Omental fat pad (tissue), 4 donors: Measurements from ENCODE around the gene DOC2A. TPM values are rescaled to one million over a fixed set of nuclear protein-coding genes. Genes with fewer than 3 reads are reported as not detected.

Experiments
- ATAC-seq: fragments of 150-250 bp; one replicate; pipeline ENCODE4 v1.9.1; 2016; ENCODE audit warnings: mild to moderate bottlenecking, moderate library complexity; ENCODE audit not compliant: low FRiP score
- DNase-seq: peaks from one replicate; pipeline ENCODE4 v3.0.0-alpha.2; 2019; ENCODE audit warnings: low spot score
- CTCF ChIP-seq, 3 donors: fragments of 450-650 bp; IDR thresholded peaks; one replicate each; pipeline ENCODE4 v1.5.1; 2016 to 2017; ENCODE audit warnings: antibody characterized with exemption in 3 of 3, mild to moderate bottlenecking in 3 of 3, moderate library complexity in 2 of 3
- total RNA-seq, 4 donors: library from RNA; depleted of rRNA; stranded (reverse); fragments of >200 nt; gene quantifications; one replicate each; pipeline ENCODE4 v1.1.0, GENCODE V29; 2016

DOC2A gene
- total RNA-seq, 4 donors from 2014 or later, result 0.95 to 2.3 (median 1.2) TPM; not detected in 1

DNA sequence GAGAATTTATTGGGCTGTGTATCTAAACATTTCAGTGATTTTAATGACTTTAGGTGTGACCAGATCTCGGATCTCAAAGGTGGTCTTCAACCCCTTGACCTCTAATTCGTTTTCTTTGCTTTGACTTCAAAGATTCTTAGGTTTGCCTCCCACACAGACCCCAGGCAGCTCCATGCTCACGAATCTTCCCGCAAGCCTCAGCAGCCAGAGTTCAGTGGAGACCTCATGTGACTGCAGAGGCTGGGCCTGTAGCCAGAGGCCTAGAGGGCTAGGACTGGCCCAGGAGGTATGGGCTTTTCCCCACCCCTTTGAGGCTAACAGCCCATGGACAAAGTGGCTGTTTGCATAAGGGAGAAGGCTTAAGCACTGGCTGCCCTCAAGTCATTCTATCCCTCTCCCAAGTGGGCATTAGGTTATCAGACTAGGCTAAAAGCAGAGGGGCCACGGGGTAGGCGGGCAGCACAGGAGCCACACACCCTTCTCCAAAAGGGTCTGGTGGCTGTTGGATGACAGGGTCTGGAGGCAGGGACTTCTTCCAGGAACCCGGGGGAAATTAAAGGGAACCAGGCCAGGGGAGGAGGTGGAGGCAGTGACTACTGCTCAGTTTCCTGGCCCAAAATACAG is 18.4 kb downstream of the DOC2A start:
- no peak for DNase-seq
- TF ChIP-seq CTCF (IDR thresholded peaks at IDR 0.05), result no peak
- no peak for ATAC-seq

DNA sequence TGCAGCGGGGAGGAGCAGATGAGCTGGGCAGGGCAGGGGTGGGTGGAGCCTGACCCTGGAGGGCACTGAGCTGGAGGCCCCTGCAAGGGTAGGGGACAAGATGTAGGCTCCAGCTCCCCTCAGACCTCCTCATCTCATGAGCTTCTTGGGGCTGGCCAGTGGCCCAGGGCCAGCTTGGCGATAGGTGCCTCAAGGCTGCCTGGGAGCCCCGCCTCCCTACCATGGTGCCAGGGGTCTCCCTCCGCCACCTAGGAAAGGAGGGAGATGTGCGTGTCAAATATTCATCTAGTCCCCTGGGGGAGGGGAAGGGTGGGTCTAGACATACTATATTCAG is 19.3 kb downstream of the DOC2A start:
- TF ChIP-seq CTCF (IDR thresholded peaks at IDR 0.05), result no peak
- no peak for DNase-seq
- ATAC-seq, result no peak

GRCh38 chr16:29990883-29991570 is 19.8 kb downstream of the DOC2A start:
- DNase-seq (no peak), ATAC-seq (no peak)
- TF ChIP-seq CTCF (IDR thresholded peaks at IDR 0.05), result no peak

- DNase-seq (no peak), ATAC-seq (no peak)
- TF ChIP-seq CTCF (IDR thresholded peaks at IDR 0.05), result no peak
Observed at GRCh38 chr16:29990034-29990433, 20.8 kb downstream of the DOC2A start.

DNA sequence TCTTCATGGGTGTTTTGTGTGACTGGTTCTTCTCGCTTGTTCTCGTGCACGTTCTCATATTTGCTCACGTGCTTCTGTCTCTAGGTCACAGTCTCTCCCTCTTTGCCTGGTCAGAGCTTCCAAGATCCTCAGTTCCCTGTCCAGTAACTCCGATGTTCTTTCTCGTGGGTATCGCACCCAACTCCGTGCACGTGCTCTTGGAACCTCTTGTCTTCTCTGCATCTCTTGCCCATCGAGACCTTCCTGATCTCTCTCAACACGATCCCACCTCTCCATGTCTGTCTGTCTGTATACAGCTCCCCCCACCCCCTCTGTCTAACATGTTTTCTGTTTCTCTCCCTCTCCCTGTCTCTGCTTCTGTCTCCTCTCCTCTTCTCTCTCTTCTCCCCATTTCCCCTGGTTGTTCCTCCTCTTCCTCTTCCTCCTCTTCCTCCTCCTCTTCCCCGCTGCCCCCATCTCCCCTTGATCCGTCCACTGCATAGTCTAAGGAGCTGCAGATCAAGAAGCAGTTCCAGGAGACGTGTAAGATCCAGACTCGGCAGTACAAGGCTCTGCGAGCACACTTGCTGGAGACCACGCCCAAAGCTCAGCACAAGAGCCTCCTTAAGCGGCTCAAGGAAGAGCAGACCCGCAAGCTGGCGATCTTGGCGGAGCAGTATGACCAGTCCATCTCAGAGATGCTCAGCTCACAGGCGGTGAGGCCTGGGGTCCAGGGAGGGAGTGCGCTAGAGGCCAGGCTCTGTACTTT is 21.5 kb downstream of the DOC2A start:
- ATAC-seq (no peak), DNase-seq (no peak)
- TF ChIP-seq CTCF (IDR thresholded peaks at IDR 0.05), result no peak

DNA sequence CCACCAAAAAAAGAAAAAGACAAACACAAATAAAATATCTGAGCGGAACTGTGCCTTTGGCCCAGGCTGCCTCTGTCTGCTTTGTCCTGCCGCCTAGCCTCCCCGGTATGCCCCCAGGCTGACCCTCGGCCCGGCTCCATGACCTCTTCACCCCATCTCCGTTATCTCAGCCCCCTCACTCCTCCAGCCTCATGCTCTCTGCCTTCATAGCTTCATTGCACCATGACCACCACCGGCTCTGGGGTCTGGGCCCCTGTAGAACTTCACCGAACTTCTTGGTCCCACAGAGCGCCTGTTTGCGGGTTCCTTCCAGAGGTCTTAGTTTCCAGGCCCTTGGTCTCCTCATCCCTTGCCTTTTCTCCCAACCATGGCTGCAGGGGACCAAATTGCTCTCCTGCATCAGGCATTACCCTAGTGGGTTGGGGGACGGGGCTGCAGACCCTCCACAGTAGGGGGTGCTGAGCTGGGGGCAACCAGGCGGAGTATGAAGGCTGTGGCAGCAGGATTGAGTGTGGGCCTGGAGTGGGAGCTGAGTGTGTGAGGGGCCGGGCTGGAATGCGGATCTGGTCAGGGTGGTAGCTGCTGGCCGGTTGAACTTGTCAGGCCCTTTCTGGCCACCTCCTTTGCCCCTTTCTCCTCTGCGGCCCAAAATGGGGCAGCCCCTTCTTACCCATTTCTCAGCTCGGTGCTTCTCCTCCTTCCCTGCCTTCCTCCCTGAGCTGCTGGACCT is 22.3 kb downstream of the DOC2A start:
- no peak for ATAC-seq
- no peak for TF ChIP-seq CTCF (IDR thresholded peaks at IDR 0.05)
- no peak for DNase-seq
